RWPE1 (cell line): ENCODE results near the gene SURF1.
"Not testable (repeated sequence)": the region's sequence is repeated elsewhere in the genome, so short reads cannot be mapped to it uniquely, and the experiment has no call there.

Experiments used
- CTCF ChIA-PET: fragments of 350-600 bp; sonication (Branson Sonifier 250); formaldehyde crosslinking; extraction: SDS; loops from one replicate; lab custom pipeline; 2021; lab: Yijun Ruan, JAX
- POLR2A ChIA-PET: fragments of 400-600 bp; formaldehyde crosslinking; extraction: SDS; loops from one replicate; lab custom pipeline; 2020; ENCODE audit warnings: antibody characterized with exemption; ENCODE audit not compliant: low non-redundant PET; lab: Yijun Ruan, JAX
- DNase-seq: peaks from one replicate; pipeline ENCODE4 v3.0.0; 2012; ENCODE audit warnings: low spot score
- H3K27ac ChIP-seq: fragments of 450-650 bp; 2 replicates; pipeline ENCODE4 v1.5.1; 2017
- TF ChIP-seq, protein P1 (sequence below): fragments of 450-650 bp; conservative IDR thresholded peaks from 2 replicates; pipeline ENCODE4 v1.5.1; 2017; ENCODE audit warnings: low read depth, mild to moderate bottlenecking

Gene SURF1

DNA sequence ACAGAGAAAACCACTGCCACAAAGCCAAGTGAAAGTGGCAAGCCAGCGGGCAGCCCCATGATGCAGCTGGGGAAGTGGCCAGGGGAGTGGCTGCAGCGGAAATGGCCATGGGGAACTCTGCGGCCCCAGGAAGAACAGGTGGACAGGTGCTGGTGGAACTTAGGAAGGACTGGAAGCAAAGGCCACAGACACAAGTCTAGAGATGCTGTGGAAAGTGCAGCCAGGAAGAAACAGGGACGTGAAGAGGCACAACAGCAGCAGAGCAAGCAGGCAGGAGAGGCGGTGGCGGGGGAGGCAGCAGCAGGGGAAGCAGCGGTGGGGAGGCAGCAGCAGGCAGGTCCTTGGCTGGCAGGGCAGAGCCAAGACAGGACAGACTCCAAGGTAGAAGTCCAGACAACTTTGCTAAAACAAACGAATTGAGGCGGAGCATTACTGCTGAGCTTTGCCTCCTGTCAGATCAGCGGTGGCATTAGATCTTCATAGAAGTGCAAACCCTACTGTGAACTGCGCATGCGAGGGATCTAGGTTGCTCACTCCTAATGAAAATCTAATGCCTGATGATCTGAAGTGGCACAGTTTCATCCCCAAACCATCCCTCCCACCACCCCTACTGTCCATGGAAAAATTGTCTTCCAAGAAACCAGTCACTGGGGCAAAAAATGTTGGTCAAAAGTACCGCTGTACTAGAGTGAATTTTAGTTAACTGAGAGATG, 32.1 kb downstream of the SURF1 start:
- H3K27ac ChIP-seq, result no peak overlapping the region
- TF ChIP-seq, protein P1, sequence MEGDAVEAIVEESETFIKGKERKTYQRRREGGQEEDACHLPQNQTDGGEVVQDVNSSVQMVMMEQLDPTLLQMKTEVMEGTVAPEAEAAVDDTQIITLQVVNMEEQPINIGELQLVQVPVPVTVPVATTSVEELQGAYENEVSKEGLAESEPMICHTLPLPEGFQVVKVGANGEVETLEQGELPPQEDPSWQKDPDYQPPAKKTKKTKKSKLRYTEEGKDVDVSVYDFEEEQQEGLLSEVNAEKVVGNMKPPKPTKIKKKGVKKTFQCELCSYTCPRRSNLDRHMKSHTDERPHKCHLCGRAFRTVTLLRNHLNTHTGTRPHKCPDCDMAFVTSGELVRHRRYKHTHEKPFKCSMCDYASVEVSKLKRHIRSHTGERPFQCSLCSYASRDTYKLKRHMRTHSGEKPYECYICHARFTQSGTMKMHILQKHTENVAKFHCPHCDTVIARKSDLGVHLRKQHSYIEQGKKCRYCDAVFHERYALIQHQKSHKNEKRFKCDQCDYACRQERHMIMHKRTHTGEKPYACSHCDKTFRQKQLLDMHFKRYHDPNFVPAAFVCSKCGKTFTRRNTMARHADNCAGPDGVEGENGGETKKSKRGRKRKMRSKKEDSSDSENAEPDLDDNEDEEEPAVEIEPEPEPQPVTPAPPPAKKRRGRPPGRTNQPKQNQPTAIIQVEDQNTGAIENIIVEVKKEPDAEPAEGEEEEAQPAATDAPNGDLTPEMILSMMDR, result no peak
- ChIA-PET CTCF (no interaction called here), POLR2A (no interaction called here)
- no peak for DNase-seq

DNA sequence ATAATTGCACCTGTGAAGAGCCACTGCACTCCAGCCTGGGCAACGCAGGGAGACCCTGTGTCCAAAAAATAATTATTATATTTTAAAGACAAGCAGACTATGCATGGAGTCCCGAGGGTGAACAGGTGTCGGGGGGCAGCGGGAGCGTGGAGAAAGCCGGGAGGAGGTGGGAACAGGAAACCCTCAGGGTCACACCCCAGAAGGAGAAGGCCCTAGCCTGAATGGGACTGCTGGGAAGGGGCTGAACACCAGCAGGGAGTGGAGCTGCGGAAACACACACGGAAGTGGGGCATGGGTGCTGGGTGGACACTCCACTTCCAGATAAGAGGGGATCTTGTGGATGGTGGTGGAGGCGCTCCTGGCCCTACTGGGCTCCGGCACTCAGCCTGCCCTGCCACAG, 33.1 kb downstream of the SURF1 start:
- no peak overlapping the region for H3K27ac ChIP-seq
- ChIA-PET POLR2A (no interaction called here), CTCF (no interaction called here)
- DNase-seq, result no peak
- TF ChIP-seq, protein P1, result no peak

DNA sequence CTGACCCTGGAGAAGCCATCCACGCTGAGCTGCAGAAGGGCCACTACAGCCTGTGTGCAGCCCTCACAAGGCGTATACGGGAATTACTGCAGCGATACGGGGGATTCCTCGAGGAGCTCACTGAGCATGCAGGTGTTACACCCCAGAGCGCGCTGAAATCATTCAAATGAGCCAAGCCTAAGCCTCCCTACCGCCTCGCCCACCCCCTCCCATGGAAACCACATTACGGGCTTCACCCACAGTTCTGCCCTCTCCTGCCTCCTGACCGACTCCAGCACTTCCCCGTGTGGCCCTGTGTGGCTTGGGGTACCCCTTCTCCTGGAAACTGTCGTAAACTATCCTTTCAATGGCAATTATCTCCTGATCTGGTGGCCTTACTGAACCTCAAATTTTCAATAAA, 33.6 kb downstream of the SURF1 start:
- POLR2A ChIA-PET, result no interaction called here
- no peak overlapping the region for H3K27ac ChIP-seq
- CTCF ChIA-PET, result no interaction called here
- DNase-seq, result no peak
- TF ChIP-seq, protein P1, result no peak

DNA sequence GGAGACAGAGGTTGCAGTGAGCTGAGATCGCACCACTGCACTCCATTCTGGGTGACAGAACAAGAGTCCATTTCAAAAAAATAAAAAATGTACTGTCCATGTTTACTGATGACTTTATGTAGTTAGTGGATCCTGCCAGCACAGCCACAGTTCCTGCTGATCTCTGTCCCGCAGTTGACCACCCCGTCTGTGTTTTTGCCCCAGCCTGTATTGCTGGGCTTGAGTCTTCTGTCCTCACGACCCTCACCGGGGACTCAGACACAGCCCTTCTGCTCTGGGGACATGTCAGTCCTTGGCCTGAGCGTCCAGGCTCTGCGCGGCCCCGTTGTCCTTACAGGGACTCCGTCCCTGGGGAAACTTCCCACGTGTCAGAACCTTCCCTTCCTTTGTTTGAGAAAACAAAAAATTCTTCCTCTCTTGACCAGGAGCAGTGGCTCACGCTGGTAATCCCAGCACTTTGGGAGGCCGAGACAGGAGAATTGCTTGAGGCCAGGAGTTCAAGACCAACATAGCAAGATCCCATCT, 34.8 kb downstream of the SURF1 start:
- CTCF ChIA-PET, result interaction anchor here (0.6 to 1.6 kb wide), 3 partner anchors 9 to 135 kb away, joined by 3 to 10 read pairs (median 4); no protein-coding TSS in a partner anchor
- TF ChIP-seq, protein P1, result no peak
- no peak overlapping the region for H3K27ac ChIP-seq
- no peak for DNase-seq
- POLR2A ChIA-PET, result no interaction called here

DNA sequence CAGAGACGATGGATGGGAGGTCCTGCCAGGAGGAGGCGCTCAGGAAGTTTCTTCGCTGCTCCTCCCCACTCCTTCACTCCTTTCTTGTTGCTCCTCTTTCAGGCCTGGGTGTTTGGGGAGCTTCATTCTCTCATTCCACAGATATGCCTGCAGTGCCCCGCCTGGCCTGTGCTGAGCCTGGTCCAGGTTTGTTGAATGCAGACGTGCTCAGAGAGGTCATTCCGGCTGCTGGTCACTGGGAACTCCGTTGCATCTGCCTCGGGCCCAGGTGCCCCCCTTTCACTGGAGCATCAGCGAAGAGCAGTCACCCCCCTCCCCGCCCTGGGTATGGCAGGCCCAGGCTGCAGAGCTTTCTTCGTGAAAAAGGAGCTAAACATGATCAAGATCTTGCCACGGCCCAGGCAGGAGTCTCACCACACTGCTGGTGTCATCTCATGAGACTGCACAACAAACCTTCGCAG, 35.8 kb downstream of the SURF1 start:
- POLR2A ChIA-PET, result no interaction called here
- CTCF ChIA-PET, result interaction anchor here (0.6 to 1.6 kb wide), 4 partner anchors 17 to 179 kb away, joined by 3 to 10 read pairs (median 4); no protein-coding TSS in a partner anchor
- no peak overlapping the region for H3K27ac ChIP-seq
- no peak for DNase-seq
- TF ChIP-seq, protein P1, result no peak

DNA sequence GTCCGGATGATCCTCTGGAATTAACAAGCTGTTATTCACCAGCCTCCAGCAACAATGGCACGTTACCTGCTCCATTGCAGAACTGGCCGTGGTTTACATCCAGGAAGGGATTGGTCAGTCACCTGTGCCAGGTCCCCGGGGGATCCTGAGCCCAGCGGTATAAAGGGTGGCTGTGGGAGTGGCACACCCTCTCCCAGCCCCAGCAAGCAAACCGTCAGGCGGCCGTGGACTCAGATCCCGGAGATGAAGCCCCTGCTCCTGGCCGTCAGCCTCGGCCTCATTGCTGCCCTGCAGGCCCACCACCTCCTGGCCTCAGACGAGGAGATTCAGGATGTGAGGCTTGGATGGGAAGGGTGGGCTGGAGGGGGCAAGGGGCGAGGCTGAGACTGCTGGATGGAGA, 38.7 kb downstream of the SURF1 start:
- DNase-seq, H3K27ac ChIP-seq, POLR2A ChIA-PET, CTCF ChIA-PET: not testable (repeated sequence)

DNA sequence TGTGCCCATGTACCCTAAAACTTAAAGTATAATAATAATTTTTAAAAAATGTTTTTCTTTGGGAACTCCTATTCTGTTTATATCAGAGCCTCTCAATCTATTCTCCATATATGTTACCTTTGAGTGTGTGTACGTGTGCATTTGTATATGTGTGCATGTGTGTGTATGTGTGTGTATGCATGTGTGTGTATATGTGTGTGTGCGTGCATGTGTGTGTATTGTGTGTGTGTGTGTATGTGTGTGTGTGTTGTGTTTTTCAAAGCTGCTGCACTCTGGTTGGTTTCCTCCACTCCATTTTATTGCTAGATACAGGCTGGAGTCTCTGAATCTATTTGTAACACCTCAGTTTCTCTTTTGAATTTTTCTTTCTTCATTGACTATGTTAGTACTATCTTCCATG, 40.3 kb downstream of the SURF1 start:
- TF ChIP-seq, protein P1, result no peak
- no peak for DNase-seq
- ChIA-PET POLR2A (no interaction called here), CTCF (no interaction called here)
- H3K27ac ChIP-seq, result no peak overlapping the region
